GM18505 (cell line): ENCODE results near the gene ZC3HAV1.

Experiments used
- ATAC-seq: cut with Tn5 transposase; IDR thresholded peaks from one replicate; pipeline ENCODE4 v1.9.1; 2021; ENCODE audit not compliant: unreplicated experiment
- POLR2A ChIP-seq: IDR thresholded peaks from 4 replicates; pipeline ENCODE4 v1.6.1; 2011; ENCODE audit warnings: borderline replicate concordance; ENCODE audit not compliant: insufficient read depth, insufficient read length; ENCODE audit errors: extremely low read depth

Gene ZC3HAV1

GRCh38 chr7:139118805-139119485 is 9.4 kb upstream of the ZC3HAV1 start:
- peak; percentile 56 for TF ChIP-seq POLR2A
- peak; percentile 82 for ATAC-seq

GRCh38 chr7:139118234-139118804 is 8.8 kb upstream of the ZC3HAV1 start:
- TF ChIP-seq POLR2A: no peak
- peak; percentile 65 for ATAC-seq

- no peak for ATAC-seq
- TF ChIP-seq POLR2A: no peak
These were observed 8.2 kb upstream of the ZC3HAV1 start for GRCh38 chr7:139117599-139118233.

GRCh38 chr7:139116999-139117398 is 7.5 kb upstream of the ZC3HAV1 start:
- ATAC-seq: no peak
- no peak for TF ChIP-seq POLR2A

GRCh38 chr7:139115104-139115503 is 5.6 kb upstream of the ZC3HAV1 start:
- ATAC-seq: no peak
- TF ChIP-seq POLR2A: no peak

- no peak for TF ChIP-seq POLR2A
- no peak for ATAC-seq
These were observed 5.1 kb upstream of the ZC3HAV1 start for GRCh38 chr7:139114585-139114984.

GRCh38 chr7:139114018-139114417 is 4.5 kb upstream of the ZC3HAV1 start:
- no peak for ATAC-seq
- no peak for TF ChIP-seq POLR2A

GRCh38 chr7:139112741-139113250 is 3.3 kb upstream of the ZC3HAV1 start:
- no peak for ATAC-seq
- no peak for TF ChIP-seq POLR2A

- no peak for ATAC-seq
- no peak for TF ChIP-seq POLR2A
These were observed 2.8 kb upstream of the ZC3HAV1 start for GRCh38 chr7:139112316-139112715.

GRCh38 chr7:139111811-139112301 is 2.3 kb upstream of the ZC3HAV1 start:
- TF ChIP-seq POLR2A: no peak
- no peak for ATAC-seq

- no peak for TF ChIP-seq POLR2A
- ATAC-seq: no peak
These were observed 1.6 kb upstream of the ZC3HAV1 start for GRCh38 chr7:139111147-139111546.

- TF ChIP-seq POLR2A: no peak
- ATAC-seq: no peak
These were observed 477 bp upstream of the ZC3HAV1 start for GRCh38 chr7:139109983-139110411.

- peak; percentile 28 for TF ChIP-seq POLR2A
- ATAC-seq: peak; percentile 4
These were observed 993 bp downstream of the ZC3HAV1 start for GRCh38 chr7:139108266-139109187.
